Measurements from ENCODE around the gene RBM33. TPM values are rescaled to one million over a fixed set of nuclear protein-coding genes. Genes with fewer than 3 reads are reported as not detected.

The RBM33 gene
- total and polyA plus RNA-seq, 2 of the 13 experiments (the other 11 are each of a cell fraction or from before 2014, with no cell fraction given) = 12.4 to 28.9 TPM

DNA sequence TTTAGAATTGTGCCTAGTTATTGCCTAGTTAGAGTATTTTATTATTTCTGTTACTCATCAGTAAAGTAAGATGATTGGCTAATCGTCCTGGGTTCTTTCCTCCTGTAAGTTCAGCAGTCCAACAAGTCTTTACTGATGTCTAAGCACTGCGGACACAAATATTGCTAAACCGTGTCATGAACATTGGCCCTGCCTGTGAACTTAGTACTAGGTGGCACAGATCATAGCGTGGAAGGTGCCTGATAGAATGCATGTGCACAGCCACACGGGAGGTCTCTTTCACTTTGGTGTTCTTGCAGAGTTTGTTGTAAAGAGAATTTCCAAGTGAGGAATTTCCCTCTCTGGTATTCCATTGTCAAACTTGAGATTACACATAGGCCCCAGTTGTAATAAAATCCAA lies 38.0 kb downstream of the RBM33 start (continued):
- TF ChIP-seq RFX3 (CRISPR knock-in tag; IDR thresholded peaks at IDR 0.05) (no peak), HNRNPL (IDR thresholded peaks at IDR 0.05; ENCODE audit: low read depth, low read length) (no peak), MATR3 (CRISPR knock-in tag; IDR thresholded peaks at IDR 0.05) (no peak), ZNF672 (CRISPR knock-in tag; IDR thresholded peaks at IDR 0.05) (no peak), CREM (IDR thresholded peaks at IDR 0.05) (peak; percentile 72), CREM (CRISPR knock-in tag; IDR thresholded peaks at IDR 0.05) (no peak), THAP8 (CRISPR knock-in tag; IDR thresholded peaks at IDR 0.05; ENCODE audit: borderline replicate concordance) (no peak), KLF15 (CRISPR knock-in tag; IDR thresholded peaks at IDR 0.05; ENCODE audit: borderline replicate concordance) (no peak), ZNF143 (CRISPR knock-in tag; IDR thresholded peaks at IDR 0.05) (no peak), ZBTB3 (CRISPR knock-in tag; IDR thresholded peaks at IDR 0.05; ENCODE audit: borderline replicate concordance, low read depth) (no peak), ERF (CRISPR knock-in tag; IDR thresholded peaks at IDR 0.05) (peak; percentile 52; the same call in 1 of the 2 replicates), ZNF10 (CRISPR knock-in tag; IDR thresholded peaks at IDR 0.05; ENCODE audit: borderline replicate concordance, low read depth) (no peak), ZNF660 (CRISPR knock-in tag; IDR thresholded peaks at IDR 0.05; ENCODE audit: borderline replicate concordance, low read depth) (no peak), RARA (CRISPR knock-in tag; IDR thresholded peaks at IDR 0.05) (peak; percentile 83), FOXA3 (CRISPR knock-in tag; IDR thresholded peaks at IDR 0.05) (peak; percentile 81), MXD4 (CRISPR knock-in tag; IDR thresholded peaks at IDR 0.05) (peak; percentile 83), ZNF20 (CRISPR knock-in tag; IDR thresholded peaks at IDR 0.05) (no peak), MEIS1 (CRISPR knock-in tag; IDR thresholded peaks at IDR 0.05; ENCODE audit: borderline replicate concordance) (no peak), YEATS4 (CRISPR knock-in tag; IDR thresholded peaks at IDR 0.05; ENCODE audit: borderline replicate concordance) (peak; percentile 85), TFAP4 (IDR thresholded peaks at IDR 0.05; ENCODE audit: borderline replicate concordance, low read depth) (no peak), ZKSCAN5 (CRISPR knock-in tag; IDR thresholded peaks at IDR 0.05) (no peak), ZSCAN9 (CRISPR knock-in tag; IDR thresholded peaks at IDR 0.05; ENCODE audit: borderline replicate concordance) (peak; percentile 43; the same call in 1 of the 2 replicates), SCMH1 (CRISPR knock-in tag; IDR thresholded peaks at IDR 0.05; ENCODE audit: borderline replicate concordance) (no peak), ZBTB39 (CRISPR knock-in tag; IDR thresholded peaks at IDR 0.05) (peak; percentile 97), ZSCAN29 (CRISPR knock-in tag; conservative IDR thresholded peaks at IDR 0.05) (peak; percentile 91; the same call in 1 of the 2 replicates)
- TF ChIP-seq, protein P1, sequence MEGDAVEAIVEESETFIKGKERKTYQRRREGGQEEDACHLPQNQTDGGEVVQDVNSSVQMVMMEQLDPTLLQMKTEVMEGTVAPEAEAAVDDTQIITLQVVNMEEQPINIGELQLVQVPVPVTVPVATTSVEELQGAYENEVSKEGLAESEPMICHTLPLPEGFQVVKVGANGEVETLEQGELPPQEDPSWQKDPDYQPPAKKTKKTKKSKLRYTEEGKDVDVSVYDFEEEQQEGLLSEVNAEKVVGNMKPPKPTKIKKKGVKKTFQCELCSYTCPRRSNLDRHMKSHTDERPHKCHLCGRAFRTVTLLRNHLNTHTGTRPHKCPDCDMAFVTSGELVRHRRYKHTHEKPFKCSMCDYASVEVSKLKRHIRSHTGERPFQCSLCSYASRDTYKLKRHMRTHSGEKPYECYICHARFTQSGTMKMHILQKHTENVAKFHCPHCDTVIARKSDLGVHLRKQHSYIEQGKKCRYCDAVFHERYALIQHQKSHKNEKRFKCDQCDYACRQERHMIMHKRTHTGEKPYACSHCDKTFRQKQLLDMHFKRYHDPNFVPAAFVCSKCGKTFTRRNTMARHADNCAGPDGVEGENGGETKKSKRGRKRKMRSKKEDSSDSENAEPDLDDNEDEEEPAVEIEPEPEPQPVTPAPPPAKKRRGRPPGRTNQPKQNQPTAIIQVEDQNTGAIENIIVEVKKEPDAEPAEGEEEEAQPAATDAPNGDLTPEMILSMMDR (CRISPR knock-in tag; IDR thresholded peaks at IDR 0.05) = no peak
